GM18511 (cell line): ENCODE data around the gene WWOX.

Experiments
- ATAC-seq: cut with Tn5 transposase; IDR thresholded peaks from one replicate; pipeline ENCODE4 v1.9.1; 2021; ENCODE audit warnings: mild to moderate bottlenecking, moderate library complexity; ENCODE audit not compliant: unreplicated experiment

The WWOX gene

GRCh38 chr16:78192734-78193488 lies 93.5 kb downstream of the WWOX start:
- no peak for ATAC-seq

- no peak for ATAC-seq
These were observed 95.5 kb downstream of the WWOX start for GRCh38 chr16:78194948-78195347.

- no peak for ATAC-seq
These were observed 96.3 kb downstream of the WWOX start for GRCh38 chr16:78195797-78196196.

GRCh38 chr16:78196502-78196901 lies 97.0 kb downstream of the WWOX start:
- ATAC-seq: no peak

- ATAC-seq: no peak
These were observed 98.8 kb downstream of the WWOX start for GRCh38 chr16:78198288-78198687.

- ATAC-seq: no peak
These were observed 100.0 kb downstream of the WWOX start for GRCh38 chr16:78199325-78200022.

GRCh38 chr16:78200023-78200389 lies 100.6 kb downstream of the WWOX start:
- ATAC-seq: no peak

GRCh38 chr16:78200623-78201096 lies 101.2 kb downstream of the WWOX start:
- no peak for ATAC-seq

GRCh38 chr16:78205506-78205905 lies 106.1 kb downstream of the WWOX start:
- no peak for ATAC-seq

- ATAC-seq: no peak
These were observed 107.3 kb downstream of the WWOX start for GRCh38 chr16:78206623-78207223.

GRCh38 chr16:78209951-78210661 lies 110.7 kb downstream of the WWOX start:
- no peak for ATAC-seq

- no peak for ATAC-seq
These were observed 111.7 kb downstream of the WWOX start for GRCh38 chr16:78211020-78211599.

- ATAC-seq: no peak
These were observed 112.5 kb downstream of the WWOX start for GRCh38 chr16:78211946-78212345.

- ATAC-seq: no peak
These were observed 113.2 kb downstream of the WWOX start for GRCh38 chr16:78212674-78213073.

- no peak for ATAC-seq
These were observed 114.3 kb downstream of the WWOX start for GRCh38 chr16:78213751-78214150.

GRCh38 chr16:78215222-78215621 lies 115.8 kb downstream of the WWOX start:
- no peak for ATAC-seq

GRCh38 chr16:78216166-78216745 lies 116.8 kb downstream of the WWOX start:
- ATAC-seq: no peak

- ATAC-seq: no peak
These were observed 117.8 kb downstream of the WWOX start for GRCh38 chr16:78217276-78217675.

GRCh38 chr16:78218279-78218678 lies 118.8 kb downstream of the WWOX start:
- ATAC-seq: no peak

GRCh38 chr16:78218856-78219651 lies 119.6 kb downstream of the WWOX start:
- no peak for ATAC-seq
